ENCODE data around the gene SERPINB10.

SERPINB10 gene

GRCh38 chr18:63970809-63971205 is 63.0 kb downstream of the SERPINB10 start:
- no peaks in the 10 kb centered on the region for H3K36me3 ChIP-seq (ENCODE audit: insufficient read depth, low read length)
- no peak overlapping the region; the same call in 1 of the 2 replicates for H2AFZ ChIP-seq (ENCODE audit: low read length)
- H3K4me3 ChIP-seq (ENCODE audit: low read depth, low read length, poor library complexity, severe bottlenecking): peak overlapping the region; percentile 65
- no peaks in the 10 kb centered on the region for H3K79me2 ChIP-seq (ENCODE audit: insufficient read depth, low read length)
- no peaks in the 10 kb centered on the region for H4K20me1 ChIP-seq (ENCODE audit: insufficient read depth, low read length)
- TF ChIP-seq, protein P1, sequence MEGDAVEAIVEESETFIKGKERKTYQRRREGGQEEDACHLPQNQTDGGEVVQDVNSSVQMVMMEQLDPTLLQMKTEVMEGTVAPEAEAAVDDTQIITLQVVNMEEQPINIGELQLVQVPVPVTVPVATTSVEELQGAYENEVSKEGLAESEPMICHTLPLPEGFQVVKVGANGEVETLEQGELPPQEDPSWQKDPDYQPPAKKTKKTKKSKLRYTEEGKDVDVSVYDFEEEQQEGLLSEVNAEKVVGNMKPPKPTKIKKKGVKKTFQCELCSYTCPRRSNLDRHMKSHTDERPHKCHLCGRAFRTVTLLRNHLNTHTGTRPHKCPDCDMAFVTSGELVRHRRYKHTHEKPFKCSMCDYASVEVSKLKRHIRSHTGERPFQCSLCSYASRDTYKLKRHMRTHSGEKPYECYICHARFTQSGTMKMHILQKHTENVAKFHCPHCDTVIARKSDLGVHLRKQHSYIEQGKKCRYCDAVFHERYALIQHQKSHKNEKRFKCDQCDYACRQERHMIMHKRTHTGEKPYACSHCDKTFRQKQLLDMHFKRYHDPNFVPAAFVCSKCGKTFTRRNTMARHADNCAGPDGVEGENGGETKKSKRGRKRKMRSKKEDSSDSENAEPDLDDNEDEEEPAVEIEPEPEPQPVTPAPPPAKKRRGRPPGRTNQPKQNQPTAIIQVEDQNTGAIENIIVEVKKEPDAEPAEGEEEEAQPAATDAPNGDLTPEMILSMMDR (IDR thresholded peaks at IDR 0.05; ENCODE audit: low read length): no peak
- TF ChIP-seq EZH2 (IDR thresholded peaks at IDR 0.05; ENCODE audit: borderline replicate concordance, low read length): no peak
- 0 out of 2 replicates have a peak, but pooled peaks cover 3% of the 10 kb centered on the region for H3K27me3 ChIP-seq (ENCODE audit: insufficient read depth, low read length)
- no peaks in the 10 kb centered on the region for H3K9me2 ChIP-seq (ENCODE audit: low read depth, low read length)
- no peaks in the 10 kb centered on the region for H3F3A ChIP-seq (ENCODE audit: insufficient read depth, low read length)
- H3K9ac ChIP-seq (ENCODE audit: low read length): peak overlapping the region; percentile 43; the same call in 1 of the 2 replicates
- peak overlapping the region; percentile 65 for H3K4me2 ChIP-seq (ENCODE audit: low read length)
- no peaks in the 10 kb centered on the region for H3K9me3 ChIP-seq (ENCODE audit: low read length)
- no peaks in the 10 kb centered on the region for H3K4me1 ChIP-seq (ENCODE audit: insufficient read depth, low read length, severe bottlenecking)
- H3K27ac ChIP-seq (ENCODE audit: low read depth, low read length, poor library complexity, severe bottlenecking): no peak overlapping the region

- H3K9me2 ChIP-seq (ENCODE audit: low read depth, low read length): no peaks in the 10 kb centered on the region
- no peaks in the 10 kb centered on the region for H3K79me2 ChIP-seq (ENCODE audit: insufficient read depth, low read length)
- H3F3A ChIP-seq (ENCODE audit: insufficient read depth, low read length): no peaks in the 10 kb centered on the region
- H4K20me1 ChIP-seq (ENCODE audit: insufficient read depth, low read length): no peaks in the 10 kb centered on the region
- H3K4me2 ChIP-seq (ENCODE audit: low read length): no peak overlapping the region
- no peaks in the 10 kb centered on the region for H3K36me3 ChIP-seq (ENCODE audit: insufficient read depth, low read length)
- no peak overlapping the region for H2AFZ ChIP-seq (ENCODE audit: low read length)
- H3K4me3 ChIP-seq (ENCODE audit: low read depth, low read length, poor library complexity, severe bottlenecking): no peak overlapping the region
- H3K27me3 ChIP-seq (ENCODE audit: insufficient read depth, low read length): 0 out of 2 replicates have a peak, but pooled peaks cover 3% of the 10 kb centered on the region
- TF ChIP-seq EZH2 (IDR thresholded peaks at IDR 0.05; ENCODE audit: borderline replicate concordance, low read length): no peak
- TF ChIP-seq, protein P1 (IDR thresholded peaks at IDR 0.05; ENCODE audit: low read length): no peak
- H3K9ac ChIP-seq (ENCODE audit: low read length): no peak overlapping the region
- H3K9me3 ChIP-seq (ENCODE audit: low read length): no peaks in the 10 kb centered on the region
- H3K4me1 ChIP-seq (ENCODE audit: insufficient read depth, low read length, severe bottlenecking): no peaks in the 10 kb centered on the region
- H3K27ac ChIP-seq (ENCODE audit: low read depth, low read length, poor library complexity, severe bottlenecking): no peak overlapping the region
These were observed 63.7 kb downstream of the SERPINB10 start for GRCh38 chr18:63971320-63972001.

DNA sequence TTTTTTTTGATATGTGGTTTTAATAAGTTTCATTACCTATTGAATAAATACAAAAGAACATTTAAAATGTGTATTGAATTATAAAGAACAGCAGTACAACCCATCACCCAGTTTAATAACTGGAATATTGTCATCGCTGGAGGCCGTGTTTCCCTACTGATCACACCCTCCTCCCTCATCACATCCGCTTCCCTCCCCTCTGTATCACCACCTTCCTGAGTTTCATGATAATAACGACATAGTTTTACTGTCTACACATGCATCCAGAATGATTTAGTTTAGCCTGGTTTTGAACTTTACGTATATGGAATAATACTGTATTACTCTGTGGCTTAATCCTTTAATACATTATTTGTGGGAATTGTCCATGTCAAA is 64.2 kb downstream of the SERPINB10 start:
- no peak overlapping the region for H3K4me3 ChIP-seq (ENCODE audit: low read depth, low read length, poor library complexity, severe bottlenecking)
- no peaks in the 10 kb centered on the region for H3F3A ChIP-seq (ENCODE audit: insufficient read depth, low read length)
- no peak overlapping the region for H3K27ac ChIP-seq (ENCODE audit: low read depth, low read length, poor library complexity, severe bottlenecking)
- no peaks in the 10 kb centered on the region for H3K9me3 ChIP-seq (ENCODE audit: low read length)
- H3K4me2 ChIP-seq (ENCODE audit: low read length): no peak overlapping the region
- TF ChIP-seq, protein P1 (IDR thresholded peaks at IDR 0.05; ENCODE audit: low read length): no peak
- TF ChIP-seq EZH2 (IDR thresholded peaks at IDR 0.05; ENCODE audit: borderline replicate concordance, low read length): no peak
- H3K79me2 ChIP-seq (ENCODE audit: insufficient read depth, low read length): no peaks in the 10 kb centered on the region
- no peaks in the 10 kb centered on the region for H3K4me1 ChIP-seq (ENCODE audit: insufficient read depth, low read length, severe bottlenecking)
- H3K27me3 ChIP-seq (ENCODE audit: insufficient read depth, low read length): 0 out of 2 replicates have a peak, but pooled peaks cover 3% of the 10 kb centered on the region
- no peak overlapping the region for H2AFZ ChIP-seq (ENCODE audit: low read length)
- H3K9ac ChIP-seq (ENCODE audit: low read length): no peak overlapping the region
- H4K20me1 ChIP-seq (ENCODE audit: insufficient read depth, low read length): no peaks in the 10 kb centered on the region
- H3K9me2 ChIP-seq (ENCODE audit: low read depth, low read length): no peaks in the 10 kb centered on the region
- H3K36me3 ChIP-seq (ENCODE audit: insufficient read depth, low read length): no peaks in the 10 kb centered on the region

Data from OCI-LY1 (cell line).